ENCODE measurements around the gene CFDP1.

The CFDP1 gene

DNA sequence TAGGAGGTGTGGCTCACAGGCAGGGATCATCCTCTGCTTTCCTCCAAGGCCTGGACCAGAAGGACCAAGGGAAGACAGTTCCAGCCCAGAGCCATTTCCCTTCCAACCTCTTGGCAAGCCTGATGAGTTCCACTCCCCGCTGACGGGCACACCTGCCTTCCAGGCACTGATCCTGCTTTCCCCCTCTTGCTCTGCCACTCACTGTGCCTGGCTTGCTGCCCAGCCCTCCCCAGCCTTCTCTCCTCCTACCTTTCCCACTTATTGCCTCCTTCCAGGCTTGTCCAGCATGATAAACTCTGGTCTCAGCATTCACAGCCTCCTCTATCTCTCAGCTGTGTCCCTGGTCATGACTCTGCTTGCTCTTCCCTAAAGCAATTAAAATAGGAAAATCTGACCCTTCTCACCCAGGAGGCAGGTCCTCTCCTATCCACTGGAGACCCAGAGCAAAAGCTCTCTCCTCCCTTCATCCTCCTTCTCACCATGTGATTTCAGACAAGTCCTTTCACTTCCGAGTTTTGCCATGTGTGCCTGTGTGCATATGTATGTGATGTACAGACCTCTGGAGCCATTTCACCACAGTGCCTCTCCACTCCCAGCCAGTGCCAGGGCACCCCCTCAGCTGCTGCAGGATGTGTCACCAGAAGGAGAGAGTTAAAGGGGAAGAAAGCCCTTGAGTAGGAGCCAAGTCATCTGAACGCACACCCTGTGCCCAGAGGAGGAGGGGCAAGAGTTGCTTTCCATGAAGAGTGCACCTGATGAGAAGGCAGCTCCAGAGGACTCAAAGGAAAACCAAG, 44.6 kb upstream of the CFDP1 start:
- TF ChIP-seq, protein P1, sequence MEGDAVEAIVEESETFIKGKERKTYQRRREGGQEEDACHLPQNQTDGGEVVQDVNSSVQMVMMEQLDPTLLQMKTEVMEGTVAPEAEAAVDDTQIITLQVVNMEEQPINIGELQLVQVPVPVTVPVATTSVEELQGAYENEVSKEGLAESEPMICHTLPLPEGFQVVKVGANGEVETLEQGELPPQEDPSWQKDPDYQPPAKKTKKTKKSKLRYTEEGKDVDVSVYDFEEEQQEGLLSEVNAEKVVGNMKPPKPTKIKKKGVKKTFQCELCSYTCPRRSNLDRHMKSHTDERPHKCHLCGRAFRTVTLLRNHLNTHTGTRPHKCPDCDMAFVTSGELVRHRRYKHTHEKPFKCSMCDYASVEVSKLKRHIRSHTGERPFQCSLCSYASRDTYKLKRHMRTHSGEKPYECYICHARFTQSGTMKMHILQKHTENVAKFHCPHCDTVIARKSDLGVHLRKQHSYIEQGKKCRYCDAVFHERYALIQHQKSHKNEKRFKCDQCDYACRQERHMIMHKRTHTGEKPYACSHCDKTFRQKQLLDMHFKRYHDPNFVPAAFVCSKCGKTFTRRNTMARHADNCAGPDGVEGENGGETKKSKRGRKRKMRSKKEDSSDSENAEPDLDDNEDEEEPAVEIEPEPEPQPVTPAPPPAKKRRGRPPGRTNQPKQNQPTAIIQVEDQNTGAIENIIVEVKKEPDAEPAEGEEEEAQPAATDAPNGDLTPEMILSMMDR (IDR thresholded peaks at IDR 0.05) = no peak
- no peaks in the 10 kb centered on the region for H3K27me3 ChIP-seq
- intact Hi-C loops (cut with DNase I; ENCODE audit: low total_unique reads) = loop anchor here (5.0 kb wide), 1 partner anchor 284 kb away; no protein-coding TSS in a partner anchor
- no peak for DNase-seq
- no peaks in the 10 kb centered on the region for H3K36me3 ChIP-seq
- H3K27ac ChIP-seq = no peak overlapping the region
- no peak overlapping the region for H3K4me3 ChIP-seq
- H3K4me1 ChIP-seq = no peaks in the 10 kb centered on the region
- no peaks in the 10 kb centered on the region for H3K9me3 ChIP-seq

DNA sequence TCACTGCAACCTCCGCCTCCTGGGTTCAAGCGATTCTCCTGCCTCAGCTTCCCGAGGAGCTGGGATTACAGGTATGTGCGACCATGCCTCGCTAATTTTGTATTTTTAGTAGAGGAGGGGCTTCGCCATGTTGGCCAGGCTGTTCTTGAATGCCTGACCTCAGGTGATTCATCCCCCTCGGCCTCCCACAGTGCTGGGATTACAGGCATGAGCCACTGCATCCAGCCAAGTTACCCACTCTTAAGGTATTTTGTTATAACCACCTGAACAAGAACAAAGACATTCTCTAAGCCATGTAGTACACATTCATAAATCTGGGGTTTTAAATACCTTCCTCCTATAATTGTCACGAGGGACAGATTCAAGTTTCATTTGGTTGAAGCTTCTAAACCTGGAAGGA, 43.5 kb upstream of the CFDP1 start:
- no peak for DNase-seq
- intact Hi-C loops (cut with DNase I; ENCODE audit: low total_unique reads) = loop anchor here (5.0 kb wide), 1 partner anchor 285 kb away; no protein-coding TSS in a partner anchor
- Histone ChIP-seq H3K36me3 (no peaks in the 10 kb centered on the region), H3K4me1 (no peaks in the 10 kb centered on the region), H3K9me3 (no peaks in the 10 kb centered on the region), H3K4me3 (no peak overlapping the region), H3K27ac (no peak overlapping the region), H3K27me3 (no peaks in the 10 kb centered on the region)
- TF ChIP-seq, protein P1 (IDR thresholded peaks at IDR 0.05) = no peak

DNA sequence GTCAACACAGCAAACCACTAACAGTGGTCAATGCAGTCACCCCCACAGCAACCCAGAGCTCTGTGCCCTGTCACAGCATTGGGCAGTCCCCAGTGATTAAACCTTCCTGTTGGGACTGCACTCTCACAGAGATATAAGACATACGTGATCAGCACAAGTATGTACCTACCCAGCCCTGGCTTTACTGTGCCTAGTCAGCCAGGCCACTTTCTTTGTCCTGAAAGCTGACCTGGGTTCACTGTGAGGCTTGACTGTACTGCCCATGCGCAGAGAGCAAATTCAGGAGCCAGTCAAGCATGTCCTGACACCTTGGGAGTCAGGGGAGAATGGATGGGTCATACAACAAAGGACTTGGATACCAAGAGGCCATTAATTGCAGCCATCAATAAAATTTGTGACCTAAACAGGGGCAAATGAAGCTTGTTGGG, 42.1 kb upstream of the CFDP1 start:
- DNase-seq = no peak
- H3K4me1 ChIP-seq = no peaks in the 10 kb centered on the region
- no peak overlapping the region for H3K4me3 ChIP-seq
- H3K9me3 ChIP-seq = no peaks in the 10 kb centered on the region
- TF ChIP-seq, protein P1 (IDR thresholded peaks at IDR 0.05) = no peak
- no peak overlapping the region for H3K27ac ChIP-seq
- H3K27me3 ChIP-seq = no peaks in the 10 kb centered on the region
- H3K36me3 ChIP-seq = no peaks in the 10 kb centered on the region
- intact Hi-C loops (cut with DNase I; ENCODE audit: low total_unique reads) = loop anchor here (5.0 kb wide), 1 partner anchor 287 kb away; no protein-coding TSS in a partner anchor

DNA sequence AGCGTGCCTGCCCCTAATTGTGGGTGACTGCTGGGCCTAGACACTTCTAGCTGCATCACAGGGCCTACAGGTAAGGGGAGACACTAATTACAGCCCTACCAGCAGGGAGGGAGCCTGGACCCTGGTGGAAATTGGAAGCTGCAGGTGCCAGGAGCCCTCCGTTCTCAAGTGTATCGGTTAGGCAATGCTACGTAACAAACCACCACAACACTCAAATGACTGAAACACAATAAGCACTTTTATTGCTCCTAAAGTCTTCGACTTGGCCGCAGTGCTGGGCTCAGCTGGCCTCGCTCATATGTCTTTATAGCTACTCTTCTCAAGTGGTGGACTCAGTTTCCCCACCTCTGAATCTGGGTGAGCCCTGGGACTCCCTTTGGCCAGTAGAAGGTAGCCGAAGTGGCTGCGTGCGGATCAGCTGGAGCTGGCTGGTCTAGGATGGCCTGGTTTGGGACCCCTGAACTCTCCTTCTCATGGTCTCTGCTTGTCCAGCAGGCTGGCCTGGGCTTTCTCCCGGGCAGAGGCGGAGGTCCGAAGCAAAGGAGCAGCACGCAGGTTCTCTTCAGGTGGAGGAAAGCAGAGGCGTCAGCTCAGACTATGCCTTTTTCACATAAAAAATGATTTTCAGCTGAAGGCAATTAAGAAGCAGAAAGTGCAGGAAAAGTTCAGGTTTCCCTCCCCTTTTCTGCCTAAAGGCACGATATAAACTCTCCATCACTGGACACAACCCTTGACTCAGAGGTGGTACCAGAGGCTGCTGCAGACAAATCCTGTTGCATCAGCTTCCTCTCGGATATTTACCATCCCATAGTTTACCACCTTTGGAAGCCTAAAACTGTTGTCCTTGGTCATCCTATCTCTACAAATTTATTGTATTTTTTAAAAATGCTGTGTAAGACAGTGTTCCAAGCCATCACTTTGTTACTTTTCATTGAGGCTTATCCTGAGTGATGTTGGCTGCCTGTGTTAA, 39.9 kb upstream of the CFDP1 start:
- Histone ChIP-seq H3K27me3 (no peaks in the 10 kb centered on the region), H3K27ac (no peak overlapping the region), H3K4me3 (no peak overlapping the region), H3K36me3 (no peaks in the 10 kb centered on the region), H3K4me1 (no peaks in the 10 kb centered on the region), H3K9me3 (no peaks in the 10 kb centered on the region)
- DNase-seq = no peak
- intact Hi-C loops (cut with DNase I; ENCODE audit: low total_unique reads) = loop anchor here (5.0 kb wide), 2 partner anchors 44 to 149 kb away; partner anchors contain the start of gene ADAT1
- TF ChIP-seq, protein P1 (IDR thresholded peaks at IDR 0.05) = no peak

DNA sequence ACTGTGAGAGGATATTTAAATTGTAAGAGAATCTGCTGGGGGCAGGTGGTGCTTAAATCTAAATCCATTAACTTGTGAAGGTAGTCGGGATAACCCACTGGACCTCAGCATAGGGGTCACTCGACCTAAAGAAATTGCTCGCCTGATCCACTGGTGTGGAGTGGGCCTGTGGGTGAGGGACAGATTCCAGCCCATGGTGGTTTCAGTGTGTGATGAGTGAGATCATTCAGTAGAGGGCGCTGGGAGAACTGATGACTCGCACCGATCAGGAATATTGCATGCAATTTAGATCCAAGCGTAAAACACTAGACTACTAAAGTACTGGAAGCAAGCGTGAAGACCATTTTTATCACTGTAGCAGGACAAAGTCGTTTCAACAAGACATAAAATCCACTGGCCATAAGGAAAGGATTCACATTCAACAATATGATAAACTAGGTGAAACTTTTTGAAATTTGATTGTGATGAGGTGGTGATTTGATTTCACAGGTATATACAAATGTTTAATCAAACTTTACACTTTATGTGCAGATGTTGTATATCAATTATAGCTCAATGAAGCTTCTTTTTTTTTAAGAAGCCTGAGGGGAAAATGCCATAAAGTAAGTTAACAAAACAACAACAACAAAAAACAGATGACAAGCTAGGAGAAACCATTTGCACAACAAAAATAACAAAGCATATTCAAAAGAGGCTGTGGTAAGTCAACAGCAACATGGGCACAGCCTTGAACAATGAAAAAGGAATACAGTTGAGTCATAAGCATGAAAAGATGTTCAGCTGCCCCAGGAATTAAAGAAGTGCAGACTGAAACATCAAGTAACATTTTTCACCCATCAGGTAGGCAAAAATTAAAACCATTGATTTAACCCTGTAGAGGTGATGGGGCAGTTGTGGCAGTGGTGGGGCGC, 38.7 kb upstream of the CFDP1 start:
- Histone ChIP-seq H3K27me3 (no peaks in the 10 kb centered on the region), H3K27ac (no peak overlapping the region), H3K9me3 (no peaks in the 10 kb centered on the region), H3K36me3 (no peaks in the 10 kb centered on the region), H3K4me1 (no peaks in the 10 kb centered on the region), H3K4me3 (no peak overlapping the region)
- TF ChIP-seq, protein P1 (IDR thresholded peaks at IDR 0.05) = peak; percentile 73 to 87
- intact Hi-C loops (cut with DNase I; ENCODE audit: low total_unique reads) = loop anchor here (5.0 kb wide), 2 partner anchors 45 to 150 kb away; partner anchors contain the start of gene ADAT1
- peak; percentile 57 to 73 for DNase-seq

All from tibial artery (tissue), 4 donors.